Activated naive CD4-positive, alpha-beta T cell treated with anti-CD3 and anti-CD28 coated beads for 36 hours (primary cell): ENCODE results near the gene TRABD2A. TPM values are rescaled to one million over a fixed set of nuclear protein-coding genes. Genes with fewer than 3 reads are reported as not detected.
"Not testable (repeated sequence)": the region's sequence is repeated elsewhere in the genome, so short reads cannot be mapped to it uniquely, and the experiment has no call there.

Experiments used
- CTCF ChIA-PET: fragments of 350-600 bp; sonication (Branson Sonifier 250); formaldehyde crosslinking; loops from one replicate; lab custom pipeline; 2021; ENCODE audit warnings: antibody characterized with exemption; lab: Charles Lee
- DNase-seq: peaks from one replicate; pipeline ENCODE4 v3.0.0-alpha.2; 2020
- H3K27ac Mint-ChIP-seq: one replicate; pipeline ENCODE4 v1.8.0; 2021; ENCODE audit warnings: mild to moderate bottlenecking, mixed read lengths
- H3K27me3 Mint-ChIP-seq: one replicate; pipeline ENCODE4 v1.8.0; 2021; ENCODE audit warnings: low read depth, mixed read lengths
- H3K36me3 Mint-ChIP-seq: one replicate; pipeline ENCODE4 v1.8.0; 2021; ENCODE audit warnings: low read depth, mixed read lengths
- H3K4me1 Mint-ChIP-seq: one replicate; pipeline ENCODE4 v1.8.0; 2021; ENCODE audit warnings: low read depth, mixed read lengths
- H3K4me3 Mint-ChIP-seq: one replicate; pipeline ENCODE4 v1.8.0; 2021; ENCODE audit warnings: mild to moderate bottlenecking, moderate library complexity, mixed read lengths
- H3K9me3 Mint-ChIP-seq: one replicate; pipeline ENCODE4 v1.8.0; 2021; ENCODE audit warnings: mixed read lengths
- intact Hi-C: fragments of 100-400 bp; cut with micrococcal nuclease; formaldehyde crosslinking; loops from one replicate; pipeline ENCODE4 v1.15.1; 2023
- total RNA-seq, 2 experiments: library from RNA; stranded (reverse); gene quantifications; one replicate each; pipeline ENCODE4 v1.2.3, GENCODE V29; 2021

TRABD2A gene
- total RNA-seq, 2 experiments from 2014 or later = 40.4 to 41.7 TPM

- Mint-ChIP-seq H3K4me3 (peak overlapping the region; percentile 16), H3K4me1 (peaks cover 79% of the 10 kb centered on the region), H3K27ac (peak overlapping the region; percentile 92), H3K36me3 (peaks cover 29% of the 10 kb centered on the region)
- H3K27me3 Mint-ChIP-seq, H3K9me3 Mint-ChIP-seq, intact Hi-C loops: not testable (repeated sequence)
- CTCF ChIA-PET = interaction anchor here (0.6 to 8.0 kb wide), 6 partner anchors 10 to 62 kb away, joined by 3 to 75 read pairs (median 12); no protein-coding TSS in a partner anchor
- peak; percentile 3 for DNase-seq
These were observed 5.3 kb downstream of the TRABD2A start for GRCh38 chr2:84875619-84876018.

DNA sequence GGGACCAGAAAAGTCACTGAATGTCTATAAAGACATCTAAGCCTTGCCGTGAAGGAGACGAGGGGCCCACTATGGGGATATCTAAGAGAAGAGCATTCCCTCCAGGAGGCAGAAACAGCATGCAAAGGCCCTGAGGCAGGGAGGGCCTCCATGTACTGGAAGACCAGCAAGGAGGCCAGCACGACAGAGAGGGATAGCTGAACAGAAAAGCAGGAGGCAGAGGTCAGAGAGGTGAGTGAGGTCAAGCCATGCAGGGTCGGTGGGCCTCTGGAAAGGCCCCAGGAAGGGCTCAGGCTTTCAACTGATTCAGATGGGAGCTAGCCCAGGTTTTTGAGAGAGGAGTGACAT is 5.7 kb downstream of the TRABD2A start:
- peak overlapping the region; percentile 92 for H3K27ac Mint-ChIP-seq
- H3K4me3 Mint-ChIP-seq = peak overlapping the region; percentile 16
- H3K9me3 Mint-ChIP-seq = no peaks in the 10 kb centered on the region

GRCh38 chr2:84874381-84875212 is 6.3 kb downstream of the TRABD2A start:
- H3K27ac Mint-ChIP-seq = peak overlapping the region; percentile 92
- peaks cover 35% of the 10 kb centered on the region for H3K36me3 Mint-ChIP-seq
- CTCF ChIA-PET = interaction anchor here (0.6 to 8.0 kb wide), 5 partner anchors 9 to 51 kb away, joined by 3 to 75 read pairs (median 11); no protein-coding TSS in a partner anchor
- H3K27me3 Mint-ChIP-seq = no peaks in the 10 kb centered on the region
- H3K4me3 Mint-ChIP-seq = peak overlapping the region; percentile 16
- intact Hi-C loops = loop anchor here (1.0 kb wide), 1 partner anchor 14 kb away; no protein-coding TSS in a partner anchor
- H3K9me3 Mint-ChIP-seq = no peaks in the 10 kb centered on the region
- H3K4me1 Mint-ChIP-seq = peaks cover 88% of the 10 kb centered on the region
- DNase-seq = peak; percentile 59

More for the DNA sequence above, 5.7 kb downstream of the TRABD2A start:
- peaks cover 83% of the 10 kb centered on the region for H3K4me1 Mint-ChIP-seq
- intact Hi-C loops = no loop called here
- no peaks in the 10 kb centered on the region for H3K27me3 Mint-ChIP-seq
- CTCF ChIA-PET = interaction anchor here (0.6 to 8.0 kb wide), 5 partner anchors 10 to 62 kb away, joined by 3 to 75 read pairs (median 11); no protein-coding TSS in a partner anchor
- DNase-seq = no peak
- peaks cover 32% of the 10 kb centered on the region for H3K36me3 Mint-ChIP-seq

DNA sequence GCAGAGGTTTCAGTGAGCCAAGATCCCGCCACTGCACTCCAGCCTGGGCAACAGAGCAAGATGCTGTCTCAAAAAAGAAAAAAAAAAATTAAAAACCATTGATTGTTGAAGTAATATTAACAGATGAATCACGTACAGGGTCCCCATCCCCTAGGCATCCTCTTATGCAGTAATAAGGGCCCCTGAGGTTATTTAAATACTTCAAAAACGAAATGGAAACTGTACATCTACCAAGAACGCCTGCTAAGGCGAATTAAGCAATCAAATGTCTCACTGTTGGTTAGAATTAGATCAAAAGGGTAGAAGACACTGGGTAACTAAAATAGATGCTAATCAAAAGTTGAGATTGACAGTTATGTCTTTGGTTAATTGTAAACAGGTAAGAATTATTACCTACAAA is 7.5 kb downstream of the TRABD2A start:
- Mint-ChIP-seq H3K27me3 (no peaks in the 10 kb centered on the region), H3K9me3 (no peaks in the 10 kb centered on the region), H3K27ac (peak overlapping the region; percentile 92), H3K36me3 (peaks cover 39% of the 10 kb centered on the region), H3K4me1 (peaks cover 91% of the 10 kb centered on the region), H3K4me3 (no peak overlapping the region)
- CTCF ChIA-PET = interaction anchor here (1.4 kb wide), 1 partner anchor 53 kb away, joined by 4 read pairs; no protein-coding TSS in a partner anchor
- peak; percentile 23 for DNase-seq
- intact Hi-C loops = loop anchor here (1.0 kb wide), 2 partner anchors 8 to 27 kb away; partner anchors contain the start of gene TRABD2A

- Mint-ChIP-seq H3K36me3 (peaks cover 44% of the 10 kb centered on the region), H3K4me1 (peaks cover 89% of the 10 kb centered on the region), H3K27ac (peak overlapping the region; percentile 92)
- H3K9me3 Mint-ChIP-seq, DNase-seq, H3K27me3 Mint-ChIP-seq, H3K4me3 Mint-ChIP-seq, CTCF ChIA-PET: not testable (repeated sequence)
- intact Hi-C loops = loop anchor here (1.0 kb wide), 2 partner anchors 9 to 26 kb away; partner anchors contain the start of gene TRABD2A
These were observed 8.2 kb downstream of the TRABD2A start for GRCh38 chr2:84872691-84873090.

- CTCF ChIA-PET = interaction anchor here (0.6 to 2.3 kb wide), 5 partner anchors 9 to 77 kb away, joined by 3 to 19 read pairs (median 7); no protein-coding TSS in a partner anchor
- peaks cover 2% of the 10 kb centered on the region for H3K9me3 Mint-ChIP-seq
- no peak for DNase-seq
- peaks cover 44% of the 10 kb centered on the region for H3K36me3 Mint-ChIP-seq
- H3K27ac Mint-ChIP-seq = peak overlapping the region; percentile 6
- no peak overlapping the region for H3K4me3 Mint-ChIP-seq
- H3K4me1 Mint-ChIP-seq = peaks cover 89% of the 10 kb centered on the region
- intact Hi-C loops = loop anchor here (1.0 kb wide), 1 partner anchor 145 kb away; no protein-coding TSS in a partner anchor
- H3K27me3 Mint-ChIP-seq = no peaks in the 10 kb centered on the region
These were observed 10.6 kb downstream of the TRABD2A start for GRCh38 chr2:84870306-84870705.

- CTCF ChIA-PET = interaction anchor here (0.6 to 1.8 kb wide), 5 partner anchors 11 to 342 kb away, joined by 3 to 10 read pairs (median 5); no protein-coding TSS in a partner anchor
- peaks cover 88% of the 10 kb centered on the region for H3K4me1 Mint-ChIP-seq
- intact Hi-C loops = loop anchor here (5.0 to 10.0 kb wide), 2 partner anchors 554 to 846 kb away; no protein-coding TSS in a partner anchor
- not testable (repeated sequence) for H3K27me3 Mint-ChIP-seq, H3K4me3 Mint-ChIP-seq, DNase-seq, H3K9me3 Mint-ChIP-seq
- H3K27ac Mint-ChIP-seq = peak overlapping the region; percentile 75
- peaks cover 39% of the 10 kb centered on the region for H3K36me3 Mint-ChIP-seq
These were observed 12.6 kb downstream of the TRABD2A start for GRCh38 chr2:84868327-84868726.

- Mint-ChIP-seq H3K9me3 (peaks cover 2% of the 10 kb centered on the region), H3K27ac (peak overlapping the region; percentile 75), H3K4me3 (no peak overlapping the region), H3K4me1 (peaks cover 88% of the 10 kb centered on the region), H3K36me3 (peaks cover 36% of the 10 kb centered on the region), H3K27me3 (no peaks in the 10 kb centered on the region)
- no peak for DNase-seq
- intact Hi-C loops = loop anchor here (1.0 to 10.0 kb wide), 3 partner anchors 16 to 844 kb away; no protein-coding TSS in a partner anchor
- CTCF ChIA-PET = interaction anchor here (1.5 to 2.0 kb wide), 3 partner anchors 10 to 59 kb away, joined by 5 to 11 read pairs (median 6); no protein-coding TSS in a partner anchor
These were observed 14.8 kb downstream of the TRABD2A start for GRCh38 chr2:84866122-84866521.

DNA sequence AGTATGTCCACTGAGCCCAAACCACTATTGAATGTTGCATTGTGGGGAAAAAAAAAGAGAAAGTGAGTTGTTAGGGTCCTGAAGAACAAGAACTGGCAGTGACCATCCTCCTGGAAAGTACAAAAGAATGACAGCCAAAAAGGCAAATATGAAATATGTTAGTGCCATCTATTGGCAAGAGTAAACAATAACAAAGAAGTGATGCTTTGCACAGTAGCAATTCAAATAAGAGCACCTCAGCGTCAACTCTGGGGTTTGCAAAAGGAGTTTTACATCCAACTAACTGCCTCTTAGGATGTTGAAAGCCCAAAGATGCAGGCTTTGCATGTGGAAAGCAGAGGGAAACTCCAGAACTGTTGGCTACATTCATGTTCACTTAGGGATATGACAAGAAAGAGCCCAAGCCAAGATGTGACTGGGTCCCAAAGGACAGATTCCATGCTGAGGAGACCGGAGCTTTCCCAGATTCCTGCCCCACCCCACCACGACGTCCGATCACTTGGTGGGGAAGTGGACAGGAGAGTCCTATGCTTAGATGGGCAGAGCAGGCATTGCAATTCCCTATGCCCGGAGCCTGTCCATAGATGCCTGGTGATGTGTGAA is 15.6 kb downstream of the TRABD2A start:
- Mint-ChIP-seq H3K4me1 (peaks cover 87% of the 10 kb centered on the region), H3K27ac (peak overlapping the region; percentile 77), H3K27me3 (no peaks in the 10 kb centered on the region), H3K9me3 (peaks cover 2% of the 10 kb centered on the region), H3K36me3 (peaks cover 32% of the 10 kb centered on the region), H3K4me3 (no peak overlapping the region)
- intact Hi-C loops = loop anchor here (1.0 to 10.0 kb wide), 9 partner anchors 32 to 843 kb away; no protein-coding TSS in a partner anchor
- CTCF ChIA-PET = interaction anchor here (0.6 to 2.0 kb wide), 7 partner anchors 11 to 370 kb away, joined by 3 to 11 read pairs (median 4); no protein-coding TSS in a partner anchor
- DNase-seq = peak; percentile 25

- Mint-ChIP-seq H3K36me3 (peaks cover 18% of the 10 kb centered on the region), H3K4me1 (peaks cover 95% of the 10 kb centered on the region), H3K27ac (peak overlapping the region; percentile 76), H3K4me3 (peak overlapping the region; percentile 29), H3K27me3 (no peaks in the 10 kb centered on the region), H3K9me3 (no peaks in the 10 kb centered on the region)
- no peak for DNase-seq
- intact Hi-C loops = loop anchor here (5.0 to 10.0 kb wide), 2 partner anchors 230 to 547 kb away; no protein-coding TSS in a partner anchor
- CTCF ChIA-PET = interaction anchor here (0.9 to 2.4 kb wide), 9 partner anchors 8 to 64 kb away, joined by 3 to 16 read pairs (median 5); no protein-coding TSS in a partner anchor
These were observed 18.9 kb downstream of the TRABD2A start for GRCh38 chr2:84862006-84862405.

GRCh38 chr2:84861539-84861938 is 19.3 kb downstream of the TRABD2A start:
- DNase-seq = no peak
- H3K4me3 Mint-ChIP-seq = peak overlapping the region; percentile 28
- intact Hi-C loops = loop anchor here (5.0 to 10.0 kb wide), 2 partner anchors 229 to 547 kb away; no protein-coding TSS in a partner anchor
- H3K9me3 Mint-ChIP-seq = no peaks in the 10 kb centered on the region
- H3K36me3 Mint-ChIP-seq = peaks cover 21% of the 10 kb centered on the region
- H3K4me1 Mint-ChIP-seq = peaks cover 95% of the 10 kb centered on the region
- CTCF ChIA-PET = interaction anchor here (1.0 to 2.4 kb wide), 9 partner anchors 9 to 64 kb away, joined by 3 to 16 read pairs (median 5); no protein-coding TSS in a partner anchor
- peak overlapping the region; percentile 76 for H3K27ac Mint-ChIP-seq
- no peaks in the 10 kb centered on the region for H3K27me3 Mint-ChIP-seq
